A673 (cell line): Measurements from ENCODE around the gene COPS7A. TPM values are rescaled to one million over a fixed set of nuclear protein-coding genes. Genes with fewer than 3 reads are reported as not detected.

Experiments
- BruUV-seq: library from RNA; stranded (reverse); fragments of 400-500 nt; replicated peaks from 2 replicates; lab custom pipeline; 2021; lab: Mats Ljungman, UMichigan
- CTCF ChIA-PET: fragments of 300-600 bp; sonication (Branson Sonifier 250); formaldehyde crosslinking; loops from one replicate; lab custom pipeline; 2022; ENCODE audit warnings: antibody characterized with exemption; lab: Charles Lee
- POLR2A ChIA-PET: fragments of 300-600 bp; sonication (Branson Sonifier 250); formaldehyde crosslinking; loops from one replicate; lab custom pipeline; 2022; ENCODE audit warnings: antibody characterized with exemption; ENCODE audit not compliant: low non-redundant PET; lab: Charles Lee
- DNase-seq: peaks from one replicate; pipeline ENCODE4 v3.0.0-alpha.2; 2015; ENCODE audit warnings: low spot score
- H3K27ac ChIP-seq: fragments of 200-600 bp; sonication (generic); 2 replicates; pipeline ENCODE4 v1.5.1; 2016; ENCODE audit warnings: mixed run types, low read depth, mild to moderate bottlenecking, mixed read lengths, antibody characterized with exemption, low read length; ENCODE audit not compliant: poor library complexity, severe bottlenecking
- H3K27me3 ChIP-seq: fragments of 200-600 bp; sonication (generic); replicated peaks from 2 replicates; pipeline ENCODE4 v1.6.1; 2017; ENCODE audit warnings: mixed run types, low read depth, mild to moderate bottlenecking, mixed read lengths, antibody characterized with exemption, low read length; ENCODE audit not compliant: insufficient read depth, poor library complexity
- H3K36me3 ChIP-seq: fragments of 200-600 bp; sonication (generic); 2 replicates; pipeline ENCODE4 v1.6.1; 2016; ENCODE audit warnings: mixed run types, mild to moderate bottlenecking, mixed read lengths, antibody characterized with exemption, low read length; ENCODE audit not compliant: insufficient read depth, poor library complexity, severe bottlenecking
- H3K4me1 ChIP-seq: fragments of 200-600 bp; sonication (generic); 2 replicates; pipeline ENCODE4 v1.6.1; 2017; ENCODE audit warnings: mixed run types, mild to moderate bottlenecking, mixed read lengths, antibody characterized with exemption, low read length; ENCODE audit not compliant: insufficient read depth, poor library complexity, severe bottlenecking
- H3K4me3 ChIP-seq: fragments of 200-600 bp; sonication (generic); 2 replicates; pipeline ENCODE4 v1.5.1; 2016; ENCODE audit warnings: low read depth, mixed run types, mild to moderate bottlenecking, mixed read lengths, low read length; ENCODE audit not compliant: poor library complexity, severe bottlenecking
- H3K9me3 ChIP-seq: fragments of 200-600 bp; sonication (generic); 2 replicates; pipeline ENCODE4 v1.6.1; 2016; ENCODE audit warnings: mixed run types, low read depth, mild to moderate bottlenecking, mixed read lengths, antibody characterized with exemption, low read length; ENCODE audit not compliant: poor library complexity, severe bottlenecking
- CTCF ChIP-seq: fragments of 300-800, 200-600 bp; sonication (generic); conservative IDR thresholded peaks from 2 replicates; pipeline ENCODE4 v1.5.1; 2017; ENCODE audit warnings: low read depth, mild to moderate bottlenecking, antibody characterized with exemption, low read length, moderate library complexity, mixed read lengths
- EZH2 ChIP-seq: fragments of 200-600 bp; sonication (generic); IDR thresholded peaks from 2 replicates; pipeline ENCODE4 v1.6.1; 2017; ENCODE audit warnings: borderline replicate concordance, low read depth, mild to moderate bottlenecking, mixed read lengths, antibody characterized with exemption, low read length; ENCODE audit not compliant: poor library complexity, severe bottlenecking
- intact Hi-C: fragments of 100-400 bp; cut with micrococcal nuclease; formaldehyde crosslinking; loops from one replicate; pipeline ENCODE4 v1.10.0; 2022; ENCODE audit not compliant: unreplicated experiment
- total RNA-seq: library from RNA; stranded (reverse); gene quantifications from 2 replicates; pipeline ENCODE4 v1.2.3, GENCODE V29; 2021

The COPS7A gene
- total RNA-seq, 1 experiment from 2014 or later: 67.2 TPM

GRCh38 chr12:6771091-6771495 lies 47.2 kb downstream of the COPS7A start:
- Histone ChIP-seq H3K9me3 (no peaks in the 10 kb centered on the region), H3K27ac (peak overlapping the region; percentile 40), H3K4me3 (no peak overlapping the region), H3K4me1 (peaks cover 17% of the 10 kb centered on the region), H3K27me3 (no peaks in the 10 kb centered on the region), H3K36me3 (peaks cover 41% of the 10 kb centered on the region)
- intact Hi-C loops: no loop called here
- BruUV-seq: no TSS peak
- TF ChIP-seq EZH2 (no peak), CTCF (no peak)
- no peak for DNase-seq
- ChIA-PET POLR2A (no interaction called here), CTCF (no interaction called here)

GRCh38 chr12:6771509-6772330 lies 47.9 kb downstream of the COPS7A start:
- no peak overlapping the region for H3K4me3 ChIP-seq
- H3K27ac ChIP-seq: peak overlapping the region; percentile 40
- peaks cover 45% of the 10 kb centered on the region for H3K36me3 ChIP-seq
- no peak for DNase-seq
- CTCF ChIA-PET: interaction anchor here (0.7 kb wide), 1 partner anchor 17 kb away, joined by 6 read pairs; no protein-coding TSS in a partner anchor
- no TSS peak for BruUV-seq
- TF ChIP-seq EZH2: no peak
- no peak for TF ChIP-seq CTCF
- intact Hi-C loops: no loop called here
- peaks cover 17% of the 10 kb centered on the region for H3K4me1 ChIP-seq
- no peaks in the 10 kb centered on the region for H3K27me3 ChIP-seq
- POLR2A ChIA-PET: no interaction called here
- no peaks in the 10 kb centered on the region for H3K9me3 ChIP-seq

GRCh38 chr12:6772331-6772695 lies 48.5 kb downstream of the COPS7A start, which contains the start of gene LAG3:
Gene LAG3 (plus strand): TSS chr12:6772520. CDS start chr12:6772853, 333 bp downstream.
- CTCF ChIA-PET: interaction anchor here (0.7 kb wide), 1 partner anchor 18 kb away, joined by 6 read pairs; no protein-coding TSS in a partner anchor
- BruUV-seq: no TSS peak
- DNase-seq: no peak
- no peaks in the 10 kb centered on the region for H3K9me3 ChIP-seq
- no peak within 1 kb of the TSS for H3K4me3 ChIP-seq
- no peaks in the 10 kb centered on the region for H3K27me3 ChIP-seq
- H3K4me1 ChIP-seq: peaks cover 17% of the 10 kb centered on the region
- no peak for TF ChIP-seq EZH2
- TF ChIP-seq CTCF: no peak
- POLR2A ChIA-PET: no interaction called here
- peak within 1 kb of the TSS; percentile 40 for H3K27ac ChIP-seq
- H3K36me3 ChIP-seq: peaks cover 47% of the 10 kb centered on the region
- intact Hi-C loops: no loop called here
